OCI-M1 (cell line): ENCODE measurements around the gene NEB.
A peak's percentile ranks its signal among the peaks of the same experiment; 100 is the strongest.

Experiments used
- DNase-seq: peaks from one replicate; lab custom pipeline; 2025; lab: John Stamatoyannopoulos, UW

Gene NEB

DNA sequence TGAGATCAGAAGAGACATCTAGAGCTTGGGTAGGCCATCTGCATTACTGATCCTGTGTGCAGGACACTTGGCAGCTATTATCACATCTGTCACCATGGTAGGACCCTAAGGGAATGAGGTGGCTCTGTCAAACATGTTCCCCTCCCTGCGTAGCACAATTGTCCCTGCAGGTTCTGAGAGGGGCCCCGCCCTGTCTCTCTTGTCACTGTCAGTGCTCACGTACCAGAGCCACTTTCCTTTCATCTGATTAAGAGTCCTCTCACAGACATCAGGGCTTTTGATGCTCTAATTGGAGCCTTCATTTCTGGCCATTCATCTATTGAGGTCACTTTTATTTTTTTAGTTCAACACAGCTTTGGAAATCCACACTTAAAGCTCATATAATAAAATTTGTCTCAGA, 38.5 kb downstream of the NEB start:
- DNase-seq, result no peak

DNA sequence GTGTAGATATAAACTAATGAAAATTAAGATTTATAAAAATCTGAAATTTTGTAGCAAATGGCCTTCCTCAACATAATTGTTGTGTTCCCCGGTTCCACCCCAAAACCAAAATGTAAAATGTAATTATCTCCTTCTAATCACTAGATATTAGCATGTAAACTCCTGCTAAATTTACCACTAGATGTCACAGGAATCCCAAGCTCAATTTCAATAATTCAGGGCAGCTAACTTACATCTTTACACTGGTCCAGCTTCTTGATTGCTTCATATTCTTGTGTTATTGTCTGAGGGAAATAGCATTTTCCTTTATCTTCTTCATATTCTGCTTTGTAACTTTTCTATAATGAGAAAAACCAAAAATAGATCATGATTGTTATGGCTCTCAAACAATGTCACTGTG, 42.6 kb downstream of the NEB start:
- no peak for DNase-seq

DNA sequence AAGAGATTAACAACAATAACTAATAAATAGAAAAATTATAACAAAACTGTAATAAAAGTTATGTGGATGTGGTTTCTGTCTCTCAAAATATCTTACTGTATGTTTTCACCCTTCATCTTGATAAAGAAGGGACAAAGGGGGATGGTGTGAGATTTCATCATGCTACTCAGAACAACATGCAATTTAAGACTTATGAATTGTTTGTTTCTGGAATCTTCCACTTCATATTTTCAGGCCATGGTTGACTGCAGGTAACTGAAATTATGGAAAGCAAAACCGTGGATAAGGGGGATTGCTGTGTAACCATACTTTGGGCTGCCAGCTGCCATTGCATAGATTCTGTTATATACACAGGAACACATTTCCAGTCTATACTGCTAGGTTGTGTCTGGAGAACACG, 45.6 kb downstream of the NEB start:
- peak; percentile 39 for DNase-seq

DNA sequence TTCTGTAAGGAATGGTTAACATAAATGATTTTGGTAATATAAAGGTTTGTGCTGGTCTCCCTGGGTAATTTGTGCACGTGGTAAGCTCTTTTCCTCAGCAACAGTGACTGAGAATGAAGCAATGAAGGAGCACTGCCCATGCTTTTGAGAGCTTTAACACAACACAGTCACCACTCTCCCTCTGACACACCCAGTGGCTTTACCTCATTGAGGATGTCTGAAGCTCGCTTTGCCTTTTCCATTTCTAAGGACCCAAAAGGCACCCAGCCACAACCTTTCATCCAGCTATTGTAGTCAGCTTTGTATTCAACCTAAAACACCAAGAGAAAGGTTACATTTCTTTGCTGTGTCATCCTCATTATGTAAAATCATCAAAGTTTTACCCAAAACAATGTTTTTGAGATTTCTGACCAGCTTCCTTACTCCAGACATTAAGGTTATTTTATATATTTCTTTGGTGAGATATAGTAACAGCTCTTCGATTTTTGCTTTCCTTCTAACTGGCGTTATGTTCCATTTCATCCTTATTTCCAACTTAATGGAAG, 51.7 kb downstream of the NEB start:
- DNase-seq, result no peak

DNA sequence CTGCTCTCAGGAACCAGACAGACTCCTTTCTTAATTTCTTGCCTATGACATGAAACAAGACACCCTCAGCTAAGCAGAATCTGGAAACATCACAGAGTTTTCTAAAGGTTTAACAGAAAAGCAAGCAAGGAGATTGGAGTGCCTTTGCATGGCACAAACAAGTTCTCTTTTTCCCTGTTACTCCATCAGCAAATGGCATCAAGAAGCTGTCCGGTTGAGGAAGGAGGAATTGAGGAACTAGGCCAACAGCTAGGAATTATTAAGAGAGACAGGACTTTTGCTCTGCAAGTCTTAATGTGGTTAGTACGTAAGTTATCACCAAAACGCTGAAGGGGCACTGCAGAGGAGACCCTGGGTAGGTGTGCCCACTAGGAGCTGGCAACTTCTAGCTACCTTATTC, 53.2 kb downstream of the NEB start:
- DNase-seq, result no peak

DNA sequence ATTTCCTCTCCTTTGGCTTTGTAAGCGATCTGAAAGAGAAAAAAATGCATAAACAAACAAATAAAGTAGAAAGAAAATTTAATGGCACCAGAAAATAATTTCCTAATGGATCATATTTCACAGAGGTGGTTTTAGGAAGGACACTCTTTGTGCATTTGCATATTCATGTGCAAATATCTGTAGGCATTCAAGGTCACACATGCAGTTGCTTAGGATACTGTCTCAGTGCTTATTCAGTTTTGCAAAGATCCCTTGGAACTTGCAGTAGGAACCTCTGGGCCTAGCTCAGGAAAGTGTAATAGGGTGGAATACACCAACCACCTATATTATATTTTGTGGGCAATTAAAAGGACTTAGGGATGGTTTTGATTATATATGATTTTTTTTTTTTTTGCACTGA, 54.3 kb downstream of the NEB start:
- no peak for DNase-seq

DNA sequence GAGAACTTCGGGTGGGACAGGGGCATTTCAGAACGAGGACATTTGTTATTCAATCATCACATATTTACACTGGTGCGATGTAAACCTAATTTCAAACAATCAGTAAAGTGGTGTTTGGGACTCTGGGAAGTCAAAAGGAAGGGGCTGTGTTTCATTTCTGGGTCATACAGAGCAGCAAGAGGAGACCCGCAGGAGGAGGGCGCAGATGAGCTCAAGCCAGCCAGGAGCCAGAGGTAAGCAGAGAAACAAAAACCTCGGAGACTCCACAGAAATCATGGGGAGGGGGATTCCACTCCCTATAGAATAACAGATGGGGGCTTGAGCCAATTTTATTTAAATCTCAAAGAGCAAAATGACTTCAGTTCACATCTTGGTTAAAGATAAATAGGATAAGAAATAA, 55.4 kb downstream of the NEB start:
- no peak for DNase-seq

DNA sequence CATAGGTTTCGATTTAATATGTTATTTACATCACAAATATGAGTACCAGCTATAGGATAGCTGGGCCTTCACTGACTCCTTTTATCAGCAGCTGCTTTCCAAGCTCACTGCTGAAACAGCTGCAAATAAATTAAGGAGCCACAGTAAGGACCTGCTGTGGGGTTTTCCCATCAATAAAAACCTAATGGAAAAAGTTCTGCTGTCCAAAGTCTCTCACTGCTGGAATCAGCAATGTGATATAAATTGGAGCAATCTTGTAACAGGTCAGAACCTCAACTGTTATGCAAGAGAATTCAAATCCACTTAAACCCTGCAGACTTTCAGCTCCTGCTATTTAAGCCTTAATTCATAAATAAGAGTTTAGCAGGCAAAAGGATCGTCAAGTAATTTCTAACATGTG, 61.3 kb downstream of the NEB start:
- no peak for DNase-seq

DNA sequence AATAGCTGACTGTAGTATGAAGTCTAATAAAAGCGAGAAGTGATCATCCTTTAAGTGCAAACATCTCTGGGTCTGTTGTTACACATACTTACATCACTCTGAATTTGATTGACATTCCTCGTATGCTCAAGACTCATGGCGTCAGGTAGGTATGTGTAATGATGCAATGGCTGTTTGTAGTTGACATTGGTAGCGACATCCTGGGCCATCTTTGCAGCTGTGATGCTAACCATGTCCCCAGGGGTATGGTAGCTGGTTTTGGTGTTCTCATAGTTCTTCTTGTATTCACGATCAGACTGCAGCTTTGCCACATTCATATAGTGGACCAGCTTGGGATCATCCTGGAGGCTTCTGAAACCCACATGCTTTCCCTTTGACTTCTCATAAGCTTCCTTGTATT, 62.0 kb downstream of the NEB start:
- no peak for DNase-seq

DNA sequence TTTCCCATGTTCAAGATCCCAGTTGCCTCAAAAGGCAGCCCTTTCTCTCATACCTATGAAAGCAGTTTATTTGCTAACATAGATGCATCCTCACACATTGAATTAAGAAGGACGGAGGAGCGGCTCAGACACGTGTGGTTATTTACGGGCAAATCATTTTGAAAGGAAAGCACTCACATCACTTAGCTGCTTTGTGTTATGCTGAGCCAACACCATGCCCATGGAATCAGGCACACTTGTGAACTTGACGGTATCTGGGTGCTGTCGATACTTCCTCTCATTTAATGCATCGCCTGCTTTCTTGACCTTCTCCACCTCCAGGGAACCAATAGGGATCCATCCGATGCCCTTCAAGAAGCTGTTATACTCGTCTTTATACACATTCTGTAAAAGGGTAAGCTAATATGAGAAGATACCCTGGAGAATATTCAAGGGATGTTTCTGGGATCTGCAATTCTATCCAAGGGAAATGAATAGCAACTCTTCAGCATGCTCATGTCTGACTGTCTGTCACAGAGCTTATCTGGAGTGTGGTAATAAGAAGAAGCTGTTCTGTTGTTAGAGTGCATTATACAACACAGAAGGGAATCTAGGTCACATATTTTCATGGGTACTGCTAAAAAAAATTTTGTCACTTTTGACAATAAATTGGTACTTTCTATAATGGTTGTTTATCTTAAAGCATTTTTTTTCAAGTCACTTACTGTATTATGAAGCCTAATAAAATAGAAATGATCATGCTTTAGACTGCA, 63.3 kb downstream of the NEB start:
- no peak for DNase-seq

DNA sequence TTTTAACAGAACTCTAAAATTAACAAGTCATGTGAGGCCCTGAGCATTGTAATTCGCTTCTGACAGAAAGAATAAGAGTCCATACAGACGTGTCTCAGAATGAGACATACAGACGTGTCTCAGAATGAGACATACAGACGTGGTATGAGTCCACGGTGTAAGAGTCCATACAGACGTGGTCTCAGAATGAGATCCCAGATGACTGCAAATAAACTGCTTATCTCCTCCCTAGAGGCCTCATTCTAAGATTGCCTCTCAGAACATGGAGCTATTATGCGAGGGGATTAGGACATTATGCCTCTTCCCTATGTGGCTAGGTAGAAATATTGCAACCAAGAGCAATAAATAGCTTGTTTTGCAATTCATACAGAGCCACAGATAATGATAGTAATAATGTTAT, 63.9 kb downstream of the NEB start:
- no peak for DNase-seq

DNA sequence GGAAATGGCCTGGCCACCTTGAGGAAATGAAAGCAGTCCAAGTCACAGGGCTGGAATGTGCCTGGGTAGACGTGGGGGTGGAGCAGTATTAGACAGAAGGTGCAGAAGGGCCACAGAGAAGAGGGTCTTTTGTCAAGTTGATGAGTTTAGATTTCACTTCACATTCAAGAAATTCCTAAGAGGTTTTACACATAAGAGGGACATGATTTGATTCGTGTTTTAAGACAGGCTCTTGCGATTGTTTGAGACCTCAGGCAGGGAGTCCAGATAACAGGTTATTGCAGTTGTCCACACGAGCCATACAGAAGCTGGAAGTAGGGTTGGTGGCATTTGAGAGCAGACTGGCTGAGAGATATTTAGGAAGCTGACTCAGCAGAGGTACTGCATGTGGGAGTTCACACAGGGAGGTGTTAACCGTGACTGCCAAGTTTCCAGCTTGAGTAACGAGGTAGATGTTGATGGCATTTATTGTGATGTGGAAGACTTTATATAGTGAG, 64.6 kb downstream of the NEB start:
- DNase-seq, result peak; percentile 71

DNA sequence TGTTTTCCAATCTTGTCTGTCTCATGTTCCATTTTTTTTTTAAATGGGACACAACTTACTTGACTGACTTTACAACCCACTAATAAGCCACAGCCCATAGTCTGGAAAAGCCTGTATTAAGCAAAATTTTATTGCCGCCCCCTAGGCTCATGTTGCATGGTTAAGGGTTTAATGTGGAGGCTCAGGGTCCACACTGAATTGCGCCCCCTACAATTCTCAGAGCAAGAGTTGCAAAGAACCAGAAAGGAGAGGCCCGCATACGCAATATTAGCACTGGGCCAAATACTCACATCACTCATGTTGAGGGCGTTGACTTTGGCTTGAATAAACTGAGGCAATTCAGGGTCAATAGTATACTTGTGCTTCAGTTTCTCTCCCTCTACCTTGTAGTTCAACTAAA, 65.5 kb downstream of the NEB start:
- DNase-seq, result no peak

DNA sequence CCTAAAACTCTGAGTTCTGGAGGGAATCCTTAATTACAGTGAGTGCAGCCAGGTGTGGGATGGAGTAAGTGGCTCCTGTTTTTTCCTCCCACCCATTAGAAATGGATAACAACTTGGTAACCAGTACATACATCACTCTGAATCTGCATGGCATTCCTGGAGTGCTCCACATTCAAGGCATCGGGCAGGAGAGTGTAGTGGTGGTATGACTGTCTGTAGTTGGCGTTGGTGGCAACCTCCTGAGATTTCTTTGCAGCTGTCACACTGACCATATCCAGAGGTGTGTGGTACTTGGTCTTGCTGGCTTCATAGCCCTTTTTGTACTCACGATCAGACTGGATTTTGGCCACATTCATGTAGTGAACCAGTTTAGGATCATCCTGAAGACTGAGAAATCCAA, 68.3 kb downstream of the NEB start:
- no peak for DNase-seq

DNA sequence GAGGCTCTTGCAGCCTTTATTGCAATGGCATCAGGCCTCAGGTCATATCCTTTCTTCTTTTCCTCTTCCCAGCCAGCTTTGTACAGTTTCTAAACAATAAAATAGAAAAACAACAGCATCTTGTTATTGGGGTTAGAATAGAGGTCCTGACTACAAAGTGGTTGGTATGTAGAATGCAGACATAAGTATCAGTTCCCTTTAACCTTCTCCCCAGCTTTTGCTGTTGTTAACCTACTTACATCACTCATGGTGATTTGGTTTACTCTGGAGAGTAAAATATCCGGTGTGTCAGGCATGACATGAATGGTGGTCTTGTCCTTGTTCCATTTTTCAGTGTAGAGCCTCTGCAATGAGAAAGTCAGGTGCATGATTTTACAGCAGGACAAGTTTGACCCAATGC, 69.8 kb downstream of the NEB start:
- no peak for DNase-seq

DNA sequence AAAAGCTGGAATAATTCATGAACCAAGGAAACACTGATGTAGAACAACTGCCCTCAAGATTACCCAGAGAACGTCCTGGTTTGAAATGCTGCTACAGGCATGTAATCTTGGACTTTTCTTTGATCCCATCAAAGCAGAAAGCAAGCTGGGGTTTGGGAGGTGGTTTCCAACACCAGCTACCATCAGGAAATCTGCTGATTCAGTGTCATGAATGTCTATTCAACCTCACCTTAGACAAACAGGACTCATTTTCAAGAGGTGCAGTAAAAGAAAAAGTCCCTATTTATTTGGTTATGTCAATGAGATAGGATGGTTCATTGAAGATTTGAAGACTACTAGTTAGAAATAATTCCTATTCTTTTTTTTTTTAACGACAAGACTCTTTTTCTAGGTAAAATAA, 72.7 kb downstream of the NEB start:
- no peak for DNase-seq

DNA sequence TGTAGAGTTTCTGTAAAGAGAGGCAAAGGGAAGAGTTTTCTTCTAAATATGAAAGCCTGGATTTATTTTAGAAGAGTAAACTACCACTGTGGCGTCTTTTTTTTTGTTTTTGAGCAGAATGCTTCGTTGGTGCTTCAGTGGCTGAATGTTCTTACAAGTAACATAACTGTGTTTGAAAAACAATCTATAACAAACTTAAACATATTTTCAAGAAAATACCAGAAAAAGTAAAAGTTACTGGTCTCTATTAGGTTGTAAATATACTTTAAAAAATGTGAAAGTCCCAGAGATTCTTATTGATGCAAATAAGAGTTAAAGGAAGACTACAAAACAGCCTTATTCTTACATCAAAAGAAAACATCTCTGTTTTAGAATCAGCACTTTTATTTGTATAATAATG, 76.2 kb downstream of the NEB start:
- no peak for DNase-seq

DNA sequence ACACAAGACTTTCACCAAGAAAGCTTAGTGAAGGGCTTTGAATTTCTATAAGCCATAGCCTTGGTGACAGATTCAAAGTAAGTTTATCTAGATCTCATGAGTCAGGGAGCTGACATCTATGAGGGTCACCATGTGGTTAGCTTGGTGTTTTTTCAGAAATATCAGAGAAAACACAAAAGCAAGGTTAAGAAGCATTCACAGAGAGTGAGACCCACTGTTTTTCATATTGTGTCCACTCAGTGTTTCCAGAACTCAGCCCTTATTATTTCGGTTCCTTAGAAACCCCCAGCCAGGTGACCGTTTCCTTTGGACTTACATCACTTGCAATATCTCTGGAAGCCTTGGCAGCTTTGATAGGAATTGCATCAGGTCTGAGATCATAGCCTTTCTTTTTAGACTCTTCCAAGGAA, 76.6 kb downstream of the NEB start:
- peak; percentile 59 for DNase-seq

DNA sequence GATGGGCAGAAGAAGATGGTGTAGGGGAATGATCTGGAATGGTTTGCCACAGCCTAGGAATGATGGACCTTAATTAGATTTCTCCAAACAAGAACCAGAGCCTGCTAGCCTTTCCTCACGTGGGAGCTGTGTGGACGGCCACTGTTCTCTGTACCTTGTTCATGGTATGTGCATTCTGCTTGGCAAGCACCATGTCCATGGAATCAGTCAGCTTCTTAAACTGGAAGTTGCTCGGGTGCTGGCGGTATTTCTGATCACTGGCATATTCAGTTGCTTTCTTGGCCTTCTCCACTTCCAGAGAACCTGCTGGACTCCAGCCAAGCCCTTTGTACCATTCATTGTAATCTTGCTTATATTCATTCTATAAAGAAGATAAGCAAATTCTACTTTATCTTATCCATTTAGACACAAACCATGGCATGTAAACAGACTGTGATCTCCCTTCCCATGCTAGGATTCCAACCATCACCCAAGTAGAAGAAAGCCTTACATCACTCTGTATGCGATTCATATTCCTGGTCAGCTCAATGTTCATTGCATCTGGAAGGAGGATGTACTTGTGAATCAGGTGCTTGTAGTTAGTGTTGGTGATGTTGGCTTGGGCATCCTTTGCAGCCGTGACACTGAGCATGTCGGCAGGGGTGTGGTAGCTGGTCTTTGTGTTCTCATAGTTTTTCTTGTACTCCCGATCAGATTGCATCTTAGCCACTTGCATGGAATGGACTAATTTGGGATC, 78.4 kb downstream of the NEB start:
- DNase-seq, result peak; percentile 13

DNA sequence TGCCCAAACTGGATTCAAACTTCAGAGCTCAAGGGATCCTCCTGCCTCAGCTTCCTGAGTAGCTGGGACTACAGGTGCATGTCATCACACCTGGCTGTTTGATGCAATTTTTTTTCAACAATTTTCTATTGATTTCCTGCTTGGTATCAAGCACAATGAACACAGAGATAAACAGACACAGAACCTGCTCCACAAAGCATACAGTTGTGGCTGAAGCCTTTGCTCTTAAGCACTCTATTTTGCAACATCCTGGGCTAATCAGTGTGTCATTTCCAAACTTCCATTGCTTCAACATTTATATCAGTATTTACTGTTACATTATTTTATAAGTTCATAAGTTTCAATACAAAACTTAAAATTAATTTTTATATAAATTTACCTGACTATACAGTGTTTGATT, 79.4 kb downstream of the NEB start:
- DNase-seq, result peak; percentile 8

DNA sequence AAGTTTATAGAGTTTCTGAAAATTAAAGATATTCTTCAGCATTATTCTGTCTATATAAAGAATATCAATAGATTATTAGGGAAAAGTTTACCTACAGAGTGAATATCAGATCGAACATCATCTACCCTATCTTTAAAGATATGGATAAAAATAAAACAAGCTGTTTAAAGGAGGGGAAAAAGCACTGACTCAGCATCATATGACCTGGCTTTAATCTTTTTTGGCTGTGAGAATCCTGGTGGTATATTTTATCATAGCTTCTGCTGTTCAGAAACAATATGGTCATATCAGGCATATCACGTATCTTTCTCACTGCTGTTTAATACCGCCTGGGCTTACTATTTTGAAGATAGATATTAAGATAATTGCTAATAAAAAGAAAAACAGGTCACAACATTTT, 80.2 kb downstream of the NEB start:
- DNase-seq, result peak; percentile 54

DNA sequence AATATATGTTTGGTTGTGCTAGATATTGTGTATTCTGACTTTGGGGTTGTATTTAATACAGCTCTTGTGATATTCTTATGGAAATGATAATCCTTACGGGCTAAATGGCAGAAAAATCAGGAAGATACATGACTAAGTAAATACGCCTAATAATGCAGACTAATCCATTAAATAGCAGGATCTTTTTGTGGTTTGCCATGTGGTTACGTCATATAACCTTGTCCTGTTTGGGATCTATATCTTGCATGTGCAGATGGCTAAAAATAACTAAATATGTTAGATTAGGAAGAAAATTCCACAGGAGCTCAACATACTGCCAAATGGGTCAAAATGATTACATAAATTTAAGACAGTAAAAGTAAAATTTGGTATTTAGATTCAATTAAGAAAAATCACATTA, 83.0 kb downstream of the NEB start:
- peak; percentile 11 for DNase-seq

DNA sequence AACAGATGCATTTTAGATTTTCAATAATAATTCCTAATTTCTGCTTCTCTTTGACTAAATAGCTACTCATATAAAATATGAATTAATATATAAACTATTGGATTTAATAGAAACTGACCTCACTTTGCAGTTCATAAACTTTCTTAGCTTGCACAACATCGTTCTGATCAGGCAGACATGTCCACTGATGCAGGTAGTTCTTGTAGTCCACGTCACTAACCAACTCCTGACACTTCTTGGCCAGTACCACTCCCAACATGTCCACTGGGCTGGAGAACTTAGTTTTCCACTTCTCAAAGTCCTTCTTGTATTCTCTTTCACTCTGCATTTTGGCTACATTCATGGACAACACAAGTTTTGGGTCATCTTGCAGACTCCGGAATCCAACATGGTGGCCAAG, 83.8 kb downstream of the NEB start:
- no peak for DNase-seq
